NCI-H446 treated with DMSO at 0.1 percent for 48 hours (cell line): Measurements from ENCODE around the gene SH3RF3.
"Not testable (repeated sequence)": the region's sequence is repeated elsewhere in the genome, so short reads cannot be mapped to it uniquely, and the experiment has no call there.

ENCODE experiments used
- DNase-seq: peaks from one replicate; lab custom pipeline; 2025; lab: John Stamatoyannopoulos, UW

The SH3RF3 gene

DNA sequence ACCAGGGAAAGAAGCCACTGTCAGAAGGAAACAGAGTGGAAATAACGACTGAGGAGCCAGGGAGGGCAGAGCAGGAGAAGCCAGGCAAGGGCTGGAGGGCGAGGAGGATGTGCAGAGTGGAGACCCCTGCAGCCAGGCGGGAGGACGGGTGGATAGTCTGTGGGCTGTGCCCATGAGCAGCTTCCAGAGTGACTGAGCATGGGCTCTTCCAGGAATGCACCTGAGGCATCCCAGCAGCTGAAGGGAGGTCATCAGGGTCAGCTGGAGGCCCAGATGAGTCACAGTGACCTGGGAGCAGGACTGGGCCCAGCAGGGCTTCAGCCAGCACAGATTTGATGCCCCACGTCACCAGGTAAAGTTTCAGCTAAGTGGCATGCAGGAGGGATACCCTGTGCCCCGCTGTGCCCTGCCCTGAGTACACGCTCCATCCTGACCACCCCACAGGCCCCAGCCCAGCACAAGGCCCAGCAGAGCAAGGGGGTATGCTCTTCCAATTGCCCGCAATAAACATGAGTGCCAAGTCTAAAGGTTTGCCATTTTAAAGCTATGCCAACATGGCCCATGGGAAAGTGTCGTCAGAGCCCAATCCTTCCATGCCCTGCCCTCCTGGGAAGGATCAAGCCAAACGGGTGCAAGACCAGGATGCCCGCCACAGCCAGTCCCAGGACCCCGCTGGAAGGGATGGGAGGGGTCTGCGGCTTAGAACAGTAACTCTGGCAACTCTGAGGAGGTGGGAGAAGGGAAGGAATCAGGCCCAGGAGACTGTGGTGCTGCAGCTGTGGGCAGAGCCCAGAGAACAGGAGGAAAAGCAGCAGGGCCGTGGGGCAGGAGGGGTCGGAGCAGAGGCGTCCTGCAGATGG lies 399.1 kb downstream of the SH3RF3 start:
- DNase-seq = no peak

DNA sequence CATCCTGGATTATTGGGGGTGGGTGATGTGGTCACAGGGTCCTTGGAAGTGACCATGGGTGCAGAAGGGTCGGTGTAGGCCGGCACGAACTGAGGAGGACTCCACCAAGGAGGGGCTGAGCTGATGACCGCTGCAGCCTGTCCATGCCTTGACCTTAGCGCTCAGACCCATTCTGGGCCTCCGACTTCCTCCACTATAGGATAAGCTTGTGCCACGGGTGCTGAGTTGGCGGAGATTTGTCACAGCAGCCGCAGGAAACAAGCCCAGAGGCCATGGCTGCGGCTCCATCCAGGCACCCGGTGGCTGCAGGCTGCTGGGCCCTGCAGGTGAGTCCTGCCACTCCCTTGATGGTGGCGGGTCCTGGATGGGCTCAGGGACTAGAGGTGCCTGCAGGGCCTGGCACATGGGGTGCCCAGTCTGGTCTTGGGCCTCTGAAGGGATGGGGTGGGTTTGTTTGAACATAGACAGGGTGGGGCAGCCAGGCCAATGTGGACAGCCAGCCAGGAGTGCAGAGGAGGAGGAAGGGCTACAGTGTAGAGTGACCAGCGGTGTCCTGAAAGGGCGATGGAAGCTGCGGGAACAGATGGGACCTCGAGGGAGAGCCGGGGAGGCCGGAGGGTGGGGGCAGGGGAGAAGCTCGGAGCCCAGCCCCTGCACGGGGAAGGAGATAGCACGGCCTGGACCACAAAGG lies 400.0 kb downstream of the SH3RF3 start:
- no peak for DNase-seq

DNA sequence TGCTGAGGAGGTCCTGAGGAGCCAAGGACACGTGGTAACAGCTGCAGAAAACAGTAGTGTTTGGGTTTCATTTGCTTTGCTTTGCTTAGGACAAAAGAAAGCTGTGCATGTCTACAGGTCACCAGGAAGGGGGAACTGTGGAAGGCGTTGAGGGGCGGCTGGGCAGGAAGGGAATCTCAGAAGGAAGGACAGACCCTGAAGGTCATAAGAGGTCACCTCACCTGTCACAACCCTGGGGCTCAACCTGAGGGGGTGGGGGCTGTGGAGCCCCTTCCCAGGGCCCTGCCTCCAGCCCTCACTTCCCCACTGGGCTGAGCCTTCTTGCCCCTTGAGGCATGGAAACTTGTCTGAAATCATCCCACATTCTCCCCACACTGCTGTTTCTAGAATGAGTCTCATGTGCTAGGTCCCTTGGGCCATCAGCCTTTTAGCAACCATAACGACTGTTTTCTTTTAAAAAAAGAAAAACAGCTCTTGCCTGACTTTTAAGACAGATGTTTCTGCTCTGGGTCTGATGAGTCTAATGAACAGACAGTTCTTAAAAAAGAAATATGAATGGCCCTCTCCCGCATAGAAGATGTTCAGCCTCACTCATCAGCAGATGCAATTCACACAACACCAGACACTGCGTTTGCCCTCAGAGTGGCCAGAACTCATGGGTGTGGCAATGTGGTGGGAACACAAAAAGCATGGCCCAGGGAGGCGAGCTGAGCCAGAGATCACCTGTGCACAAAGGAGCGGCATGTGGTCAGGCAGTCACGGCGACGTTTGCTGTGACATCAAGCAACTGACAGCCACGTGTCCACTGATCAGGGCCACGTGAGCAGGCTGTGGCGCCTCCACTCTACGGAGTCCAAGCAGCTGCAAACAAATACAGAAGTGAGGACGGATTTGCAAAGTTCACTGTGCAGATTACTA lies 400.8 kb downstream of the SH3RF3 start:
- no peak for DNase-seq

DNA sequence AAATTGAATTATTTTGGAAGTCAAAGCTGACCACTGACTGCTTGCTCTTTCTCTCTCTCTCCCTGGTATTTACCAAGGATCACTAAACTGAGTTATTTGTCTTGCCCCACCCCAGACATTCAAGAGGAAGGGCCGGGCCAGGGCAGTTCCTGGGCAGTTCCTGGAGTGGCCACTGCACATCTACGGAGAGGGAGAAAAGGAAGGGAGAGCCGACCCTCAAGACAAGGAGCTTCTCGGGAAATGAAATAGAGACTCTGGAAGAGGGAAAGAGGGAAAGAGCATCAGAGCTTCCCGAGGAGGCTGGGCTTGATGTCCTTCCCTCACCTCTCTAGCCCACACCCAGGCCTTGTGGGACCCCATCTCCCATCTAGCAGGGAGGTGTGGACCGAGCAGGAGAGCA lies 401.7 kb downstream of the SH3RF3 start:
- no peak for DNase-seq

DNA sequence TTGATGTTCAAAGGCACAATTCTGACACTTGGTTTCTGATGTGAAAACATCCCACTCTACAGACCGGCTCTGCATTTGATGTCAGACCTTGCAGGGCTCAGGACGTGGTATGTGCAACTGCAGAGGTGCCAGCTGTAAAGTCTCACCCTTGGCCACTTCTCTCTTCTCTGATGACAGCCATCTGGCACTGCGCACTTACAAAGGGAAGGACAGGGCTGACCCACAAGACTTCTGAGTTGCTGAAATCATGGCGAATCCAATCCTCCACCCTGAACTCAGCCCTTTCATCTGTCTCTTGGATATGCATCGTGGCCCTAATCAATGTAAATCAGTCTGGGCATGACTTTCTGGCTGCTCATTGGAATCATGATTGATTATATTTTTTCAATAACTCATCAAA lies 402.2 kb downstream of the SH3RF3 start:
- DNase-seq = no peak

DNA sequence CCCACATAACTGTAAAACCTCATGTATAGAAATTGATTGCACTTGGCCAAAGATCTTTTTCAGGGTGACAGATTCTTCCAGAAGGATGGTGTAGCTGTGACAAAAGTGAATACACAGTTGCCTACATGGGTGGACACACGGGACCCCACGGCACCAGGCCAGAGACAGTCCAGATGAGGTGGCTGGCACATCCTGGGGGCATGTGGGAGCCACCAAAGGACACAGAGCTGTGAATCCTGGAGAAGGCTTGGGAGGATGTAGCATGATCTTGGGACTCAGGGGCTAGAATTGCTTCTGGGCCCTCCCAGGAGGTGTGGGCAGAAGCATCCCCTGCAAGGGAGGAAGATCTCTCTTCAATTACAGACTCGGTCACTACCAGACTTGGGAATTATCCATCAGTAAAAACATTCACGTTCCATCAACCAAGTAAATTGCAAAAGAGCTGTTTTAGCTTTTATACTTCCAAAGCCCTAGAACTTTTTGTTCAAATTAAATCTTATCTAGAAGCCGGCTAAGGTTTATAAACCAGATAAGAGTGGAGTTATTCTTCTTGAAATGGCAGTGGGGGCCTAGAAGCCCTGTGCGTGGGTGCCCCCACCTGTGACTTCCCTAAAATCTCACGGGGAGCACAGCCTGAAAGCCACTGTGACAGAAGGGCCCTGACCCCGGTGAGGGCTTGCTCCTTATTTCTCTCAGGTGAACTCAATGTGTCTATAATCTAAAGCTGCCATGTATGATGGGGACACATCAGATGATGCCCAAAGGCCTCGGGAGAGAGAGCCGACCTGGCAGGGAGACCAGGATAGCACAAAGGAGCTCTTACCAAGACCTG lies 403.1 kb downstream of the SH3RF3 start:
- DNase-seq = no peak

DNA sequence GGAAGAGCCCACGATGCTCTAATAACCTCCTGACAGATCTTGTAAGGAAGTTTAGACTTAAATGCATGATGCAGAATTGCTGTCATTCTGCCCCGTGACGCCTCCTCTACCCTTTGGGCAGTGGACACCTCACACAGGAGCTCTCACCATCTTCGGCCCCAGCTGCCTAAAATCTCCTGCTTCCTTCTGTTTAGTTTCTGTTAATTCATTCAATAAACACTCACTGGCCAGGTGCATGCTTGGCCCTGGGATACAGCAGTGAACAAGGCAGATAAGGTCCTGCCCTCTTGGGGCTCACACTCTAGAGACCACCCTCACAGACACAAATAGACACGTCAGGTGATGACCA lies 403.7 kb downstream of the SH3RF3 start:
- no peak for DNase-seq

DNA sequence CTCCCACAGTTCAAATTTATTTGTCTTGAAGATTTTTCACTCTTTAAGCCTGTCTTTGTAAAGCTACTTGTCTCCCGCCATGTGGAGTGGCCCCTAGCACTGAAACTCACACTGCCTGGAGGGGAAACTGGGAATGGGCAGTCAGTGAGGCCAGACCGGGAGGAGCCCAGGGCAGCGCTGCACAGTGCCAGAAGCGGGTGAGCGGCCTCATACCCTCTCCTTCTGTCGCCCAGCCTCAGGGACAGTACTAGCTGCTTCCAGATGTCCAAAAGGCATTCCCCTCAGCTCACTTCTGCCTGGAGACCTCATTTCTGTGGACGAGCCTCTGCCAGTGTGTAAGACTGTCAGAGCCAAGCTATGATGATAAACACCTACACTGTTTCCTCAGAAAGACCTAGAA lies 404.8 kb downstream of the SH3RF3 start:
- DNase-seq = no peak

DNA sequence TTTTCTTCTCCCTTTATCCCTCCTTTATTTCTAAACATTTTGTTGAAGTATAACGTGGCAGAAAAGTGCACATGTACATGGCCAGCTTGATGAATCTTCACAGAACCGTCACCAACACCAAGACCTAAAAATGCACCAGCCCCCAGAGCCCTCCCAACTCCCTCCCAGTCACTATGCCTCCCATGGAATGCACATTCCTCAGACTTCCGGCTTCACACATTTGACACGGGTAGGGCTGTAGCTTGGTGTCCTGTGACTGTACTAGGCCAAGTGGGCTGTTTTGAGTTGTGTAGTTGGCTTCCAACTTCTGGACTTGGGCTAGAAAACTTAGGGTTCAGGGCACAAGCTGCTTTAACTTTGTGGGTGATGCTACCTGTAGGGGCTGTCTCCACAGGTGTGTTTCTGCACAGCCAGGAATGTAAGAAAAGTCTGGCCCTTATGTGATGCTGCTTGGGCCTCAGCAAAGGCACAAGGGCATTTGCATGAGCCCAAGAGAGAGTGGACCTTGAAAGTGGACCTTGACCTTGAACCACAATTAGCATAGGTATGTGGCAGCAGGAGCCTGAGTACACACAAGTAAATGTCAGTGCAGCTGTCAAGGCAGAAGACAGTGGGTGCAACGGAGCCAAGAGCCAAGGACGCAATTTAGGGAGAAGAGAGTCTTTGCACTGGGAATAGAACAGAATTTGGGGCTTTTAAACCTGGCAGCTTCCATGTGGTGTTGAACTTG lies 406.4 kb downstream of the SH3RF3 start:
- DNase-seq = no peak

DNA sequence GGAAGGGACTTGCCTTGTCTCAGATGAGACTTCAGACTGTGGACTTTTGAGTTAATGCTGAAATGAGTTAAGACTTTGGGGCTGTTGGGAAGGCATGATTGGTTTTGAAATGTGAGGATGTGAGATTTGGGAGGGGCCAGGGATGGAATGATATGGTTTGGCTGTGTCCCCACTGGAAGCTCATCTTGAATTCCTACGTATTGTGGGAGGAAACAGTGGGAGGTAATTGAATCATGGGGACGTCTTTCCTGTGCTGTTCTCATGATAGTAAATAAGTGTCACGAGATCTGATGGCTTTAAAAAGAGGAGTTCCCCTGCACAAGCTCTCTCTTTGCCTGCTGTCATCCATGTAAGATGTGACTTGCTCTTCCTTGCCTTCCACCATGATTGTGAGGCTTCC lies 407.6 kb downstream of the SH3RF3 start:
- not testable (repeated sequence) for DNase-seq

DNA sequence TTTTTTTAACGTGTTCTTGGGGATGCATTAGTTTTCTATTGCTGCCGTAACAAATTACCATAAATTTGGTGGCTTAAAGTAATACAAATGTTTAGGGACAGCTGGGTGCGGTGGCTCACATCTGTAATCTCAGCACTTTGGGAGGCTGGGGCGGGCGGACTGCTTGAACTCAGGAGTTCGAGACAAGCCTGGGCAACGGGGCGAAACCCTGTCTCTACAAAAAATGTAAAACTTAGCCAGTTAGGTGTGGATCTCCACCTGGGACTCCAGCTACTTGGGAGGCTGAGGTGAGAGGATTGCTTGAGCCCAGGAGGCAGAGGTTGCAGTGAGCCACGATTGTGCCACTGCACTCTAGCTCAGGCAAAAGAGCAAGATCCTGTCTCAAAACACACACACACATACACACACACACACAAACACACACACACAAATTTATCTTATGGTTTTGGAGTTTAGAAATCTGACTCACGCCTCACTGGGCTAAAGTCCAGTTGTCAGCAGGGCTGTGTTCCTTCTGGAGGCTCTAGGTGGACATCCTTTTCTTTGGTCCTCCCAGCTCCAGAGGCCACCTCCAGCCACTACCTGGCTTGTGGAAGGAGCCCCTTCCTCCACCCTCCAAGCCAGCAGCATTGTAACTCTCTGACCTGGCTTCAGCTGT lies 408.7 kb downstream of the SH3RF3 start:
- DNase-seq = no peak

DNA sequence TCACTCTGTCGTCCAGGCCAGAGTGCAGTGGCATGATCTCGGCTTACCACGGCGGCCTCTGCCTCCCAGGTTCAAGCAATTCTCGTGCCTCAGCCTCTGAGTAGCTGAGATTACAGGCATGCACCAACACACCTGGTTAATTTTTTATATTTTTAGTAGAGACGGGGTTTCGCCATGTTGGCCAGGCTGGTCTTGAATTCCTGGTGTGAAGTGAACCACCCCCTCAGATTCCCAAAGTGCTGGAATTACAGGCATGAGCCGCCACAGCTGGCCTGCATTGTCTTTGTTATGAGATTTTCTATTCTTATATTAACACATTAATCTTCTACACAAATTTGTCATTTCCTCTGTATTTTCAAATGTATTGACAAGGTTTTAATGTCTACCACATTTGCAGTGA lies 409.5 kb downstream of the SH3RF3 start:
- no peak for DNase-seq

DNA sequence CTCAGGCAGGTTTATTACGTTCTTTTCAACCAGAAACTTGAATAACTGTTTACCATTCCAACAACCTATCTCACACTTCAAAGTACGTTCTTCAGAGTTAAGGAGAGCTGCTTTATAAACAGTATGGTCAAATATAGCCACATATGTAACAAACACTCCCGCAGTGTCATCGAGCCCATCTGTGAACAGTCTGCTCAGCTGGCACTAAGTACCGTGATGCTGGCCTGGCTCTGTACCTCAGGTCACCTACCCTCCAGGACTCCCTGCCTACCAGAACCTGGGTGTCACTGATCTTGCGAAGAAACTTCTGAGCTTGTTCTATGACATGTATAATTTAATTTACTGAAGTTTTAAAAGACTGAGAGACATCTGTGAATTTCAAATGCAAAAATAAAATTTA lies 413.4 kb downstream of the SH3RF3 start:
- no peak for DNase-seq

DNA sequence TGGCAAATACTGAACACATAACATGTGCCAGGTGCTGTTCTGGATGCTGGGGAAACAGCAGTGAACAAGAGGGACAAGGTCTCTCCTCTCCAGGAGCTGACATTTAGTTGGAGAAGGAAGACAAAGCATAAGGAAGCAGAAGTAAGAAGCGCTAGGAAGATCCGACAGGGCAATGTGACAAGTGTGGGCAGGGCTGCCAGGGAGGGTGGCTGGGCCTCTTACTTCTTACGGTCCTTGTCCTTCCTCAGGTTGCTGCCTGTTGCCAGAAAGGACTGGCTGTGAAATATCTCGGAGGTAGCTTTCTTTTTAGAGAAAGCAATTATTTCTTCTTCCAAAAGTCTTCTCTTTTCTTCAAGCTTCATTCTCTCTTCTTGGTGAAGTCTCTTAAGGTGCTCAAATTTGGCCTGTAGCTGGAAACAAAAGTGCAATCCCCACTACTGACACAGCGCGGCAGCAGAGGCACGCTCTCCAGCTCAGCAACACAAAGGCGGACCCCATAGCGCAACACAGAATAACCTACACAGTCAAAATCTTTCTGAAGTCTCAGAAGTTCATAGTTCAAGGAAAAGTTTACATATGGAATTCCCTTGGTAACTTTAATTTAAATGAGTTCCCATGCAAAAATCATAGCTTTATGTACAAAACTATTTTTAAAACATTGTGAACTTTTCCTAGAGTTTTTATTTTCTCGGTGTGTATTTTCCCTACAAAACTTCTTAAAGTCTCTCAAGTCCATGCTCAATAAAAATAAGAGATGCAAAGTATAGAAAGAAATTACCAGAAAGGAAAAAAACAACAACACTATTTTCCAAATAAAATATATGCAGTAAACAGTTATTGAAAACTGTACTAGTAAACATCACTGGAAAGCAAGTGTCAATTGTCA lies 417.1 kb downstream of the SH3RF3 start:
- DNase-seq = peak; percentile 3

DNA sequence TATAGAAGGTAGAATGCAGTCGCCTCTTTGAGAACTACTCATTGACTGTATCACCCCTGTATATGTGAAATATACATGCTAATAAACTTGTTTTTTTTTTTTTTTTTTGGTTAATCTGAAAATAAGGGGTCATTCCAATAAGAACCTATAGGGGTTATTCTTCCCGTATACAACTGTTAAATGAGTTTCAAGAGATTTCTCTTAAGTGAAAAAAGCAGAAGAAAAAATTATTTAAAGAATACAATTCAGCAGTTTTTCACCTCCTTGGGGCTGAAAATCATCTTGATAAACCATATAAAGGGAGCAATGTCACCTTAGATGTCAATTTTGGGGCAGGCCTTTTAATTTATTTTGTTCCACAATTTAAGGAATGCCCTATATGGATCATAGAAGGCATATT lies 418.3 kb downstream of the SH3RF3 start:
- no peak for DNase-seq

DNA sequence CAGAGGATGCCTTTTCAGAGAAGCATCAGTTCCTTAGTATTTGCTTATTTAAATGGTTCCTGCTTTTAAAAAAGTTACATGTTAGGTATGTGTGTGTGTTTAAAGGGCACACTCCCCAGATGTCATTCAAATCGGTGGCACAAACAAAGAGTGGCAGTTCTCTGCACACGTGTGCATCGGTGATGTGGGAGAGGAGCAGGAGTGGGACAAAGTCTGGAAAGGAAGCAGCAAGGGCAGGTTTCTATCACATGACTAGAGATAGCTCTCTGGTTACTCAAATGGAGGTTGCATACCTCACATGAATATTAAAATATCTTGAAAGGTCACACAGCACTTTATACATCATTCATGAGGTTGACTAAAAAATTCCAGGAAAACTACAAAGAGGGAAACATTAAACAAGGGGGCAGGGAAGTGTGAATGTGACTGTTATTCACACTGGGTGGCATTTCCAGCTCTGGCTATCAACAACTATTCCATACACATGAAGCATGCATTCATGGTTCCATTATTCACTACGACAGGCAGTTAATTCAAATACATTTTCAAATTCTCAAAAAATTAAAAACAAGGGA lies 420.1 kb downstream of the SH3RF3 start:
- no peak for DNase-seq
